Omental fat pad (tissue), 4 donors: Measurements from ENCODE around the gene SFMBT1. TPM values are rescaled to one million over a fixed set of nuclear protein-coding genes. Genes with fewer than 3 reads are reported as not detected.

Experiments
- ATAC-seq: fragments of 150-250 bp; one replicate; pipeline ENCODE4 v1.9.1; 2016; ENCODE audit warnings: mild to moderate bottlenecking, moderate library complexity; ENCODE audit not compliant: low FRiP score
- DNase-seq: peaks from one replicate; pipeline ENCODE4 v3.0.0-alpha.2; 2019; ENCODE audit warnings: low spot score
- total RNA-seq, 4 donors: library from RNA; depleted of rRNA; stranded (reverse); fragments of >200 nt; gene quantifications; one replicate each; pipeline ENCODE4 v1.1.0, GENCODE V29; 2016
- TF ChIP-seq, protein P1 (sequence below), 3 donors: fragments of 450-650 bp; IDR thresholded peaks; one replicate each; pipeline ENCODE4 v1.5.1; 2016 to 2017; ENCODE audit warnings: antibody characterized with exemption in 3 of 3, mild to moderate bottlenecking in 3 of 3, moderate library complexity in 2 of 3

Gene SFMBT1
- total RNA-seq, 4 donors from 2014 or later = 6.5 to 15.3 (median 8.7) TPM

DNA sequence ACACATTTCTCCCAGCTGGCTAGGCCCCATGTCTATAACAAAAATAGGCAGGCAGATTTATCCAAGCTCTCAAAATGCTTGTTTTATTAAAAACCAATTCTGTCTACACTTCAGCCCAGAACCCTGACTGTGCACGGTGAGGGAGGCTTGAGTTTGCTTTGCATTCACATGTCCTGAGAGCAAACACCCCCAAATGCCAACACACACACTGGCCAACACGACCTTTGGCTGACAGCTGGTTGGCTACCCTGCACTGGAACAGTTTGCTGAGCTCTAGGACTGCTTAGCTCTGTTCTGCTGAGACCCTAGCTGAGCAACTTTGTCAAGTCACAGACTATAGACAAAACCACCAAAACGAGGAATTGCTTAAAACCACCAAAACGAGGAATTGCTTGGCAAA lies 152.2 kb downstream of the SFMBT1 start:
- TF ChIP-seq, protein P1, sequence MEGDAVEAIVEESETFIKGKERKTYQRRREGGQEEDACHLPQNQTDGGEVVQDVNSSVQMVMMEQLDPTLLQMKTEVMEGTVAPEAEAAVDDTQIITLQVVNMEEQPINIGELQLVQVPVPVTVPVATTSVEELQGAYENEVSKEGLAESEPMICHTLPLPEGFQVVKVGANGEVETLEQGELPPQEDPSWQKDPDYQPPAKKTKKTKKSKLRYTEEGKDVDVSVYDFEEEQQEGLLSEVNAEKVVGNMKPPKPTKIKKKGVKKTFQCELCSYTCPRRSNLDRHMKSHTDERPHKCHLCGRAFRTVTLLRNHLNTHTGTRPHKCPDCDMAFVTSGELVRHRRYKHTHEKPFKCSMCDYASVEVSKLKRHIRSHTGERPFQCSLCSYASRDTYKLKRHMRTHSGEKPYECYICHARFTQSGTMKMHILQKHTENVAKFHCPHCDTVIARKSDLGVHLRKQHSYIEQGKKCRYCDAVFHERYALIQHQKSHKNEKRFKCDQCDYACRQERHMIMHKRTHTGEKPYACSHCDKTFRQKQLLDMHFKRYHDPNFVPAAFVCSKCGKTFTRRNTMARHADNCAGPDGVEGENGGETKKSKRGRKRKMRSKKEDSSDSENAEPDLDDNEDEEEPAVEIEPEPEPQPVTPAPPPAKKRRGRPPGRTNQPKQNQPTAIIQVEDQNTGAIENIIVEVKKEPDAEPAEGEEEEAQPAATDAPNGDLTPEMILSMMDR (IDR thresholded peaks at IDR 0.05) = no peak
- ATAC-seq = no peak
- no peak for DNase-seq

DNA sequence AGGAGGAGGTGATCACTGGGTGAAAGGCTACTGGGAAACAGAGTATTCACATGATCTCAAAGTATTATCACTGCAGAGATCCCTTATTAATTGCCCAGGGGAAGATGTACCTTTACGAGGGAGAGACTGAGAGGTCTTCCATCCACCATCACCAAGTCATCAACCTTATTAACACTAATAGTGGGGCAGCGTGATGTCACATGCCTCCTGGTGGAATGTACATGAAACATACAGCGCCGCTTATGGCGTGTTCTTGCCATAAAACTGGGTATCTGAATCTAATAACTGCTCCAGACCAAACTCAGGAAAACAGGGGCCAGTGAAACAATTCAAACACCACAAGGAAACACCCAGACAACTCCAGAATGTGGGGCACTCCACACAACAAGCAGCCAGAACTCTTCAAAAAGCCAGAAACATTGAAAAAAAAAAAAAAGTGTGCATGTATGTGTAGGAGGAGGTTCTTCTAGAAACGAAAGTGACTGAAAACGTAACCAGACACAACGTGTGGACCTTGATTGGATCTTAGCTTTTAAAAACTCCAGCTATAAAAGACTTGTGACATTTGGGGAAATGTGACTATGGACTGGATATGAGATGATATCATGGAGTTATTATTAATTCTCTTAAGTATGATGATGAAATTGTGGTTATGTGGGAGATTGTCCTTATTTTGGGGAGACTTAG lies 153.1 kb downstream of the SFMBT1 start:
- DNase-seq (no peak), ATAC-seq (no peak)
- TF ChIP-seq, protein P1 (IDR thresholded peaks at IDR 0.05) = no peak

DNA sequence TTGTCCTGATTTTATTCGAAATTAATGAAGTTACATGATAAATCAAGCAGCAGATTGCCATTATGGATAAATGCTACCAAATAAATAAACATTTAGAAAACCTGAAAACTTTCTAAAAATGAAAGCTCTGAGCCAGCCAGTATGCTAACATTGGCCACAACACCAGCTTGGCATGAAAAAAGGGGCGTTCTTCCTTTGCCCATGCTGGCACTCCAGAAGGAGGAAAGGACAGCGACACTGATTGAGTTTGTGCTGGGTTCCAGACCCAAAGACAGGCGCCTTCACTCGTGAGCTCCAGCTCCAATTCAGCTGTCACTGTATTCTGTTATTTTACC lies 153.6 kb downstream of the SFMBT1 start:
- TF ChIP-seq, protein P1 (IDR thresholded peaks at IDR 0.05) = no peak
- no peak for DNase-seq
- ATAC-seq = no peak

DNA sequence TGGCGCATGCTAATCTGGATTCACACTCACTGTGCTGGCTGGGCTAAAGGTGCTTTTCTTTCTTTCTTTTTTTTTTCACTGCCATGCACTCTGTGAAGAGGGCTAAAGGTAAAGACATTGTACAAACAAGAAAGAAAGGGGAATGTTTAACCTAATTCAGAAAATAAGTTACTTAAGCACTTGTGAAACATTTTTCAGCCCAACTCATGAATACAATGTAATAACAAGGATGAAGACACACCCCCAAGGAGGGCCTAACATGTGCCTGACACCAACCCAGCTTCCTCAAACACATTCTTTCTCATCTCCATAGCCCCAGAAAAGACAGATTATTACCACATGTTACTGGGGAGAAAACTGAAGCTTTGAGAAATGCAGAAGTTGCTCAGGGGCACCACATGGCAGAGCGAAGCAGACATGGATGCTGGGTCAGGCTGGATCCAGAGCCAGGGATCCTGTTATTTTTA lies 154.2 kb downstream of the SFMBT1 start:
- TF ChIP-seq, protein P1 (IDR thresholded peaks at IDR 0.05) = no peak
- no peak for DNase-seq
- ATAC-seq = no peak

DNA sequence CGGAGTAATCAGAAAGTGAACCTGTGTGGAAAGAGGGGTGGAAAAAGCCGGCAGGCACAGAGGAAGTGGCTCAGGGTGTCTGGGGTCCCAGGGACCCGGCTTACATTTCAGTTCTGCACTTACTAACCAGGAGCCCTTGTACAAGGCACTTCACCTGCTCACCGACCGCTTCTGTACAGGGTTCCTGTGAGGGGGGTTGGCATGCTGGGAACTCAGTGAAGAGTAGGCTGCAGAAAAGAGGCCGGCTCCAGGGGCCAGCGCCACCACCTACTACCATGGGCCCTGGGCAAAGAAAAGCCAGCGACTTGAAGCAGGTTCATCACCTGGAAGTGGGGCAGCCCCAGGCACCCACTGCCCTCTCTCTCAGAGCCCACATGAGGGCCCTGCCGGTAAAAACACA lies 154.7 kb downstream of the SFMBT1 start:
- no peak for ATAC-seq
- no peak for DNase-seq
- TF ChIP-seq, protein P1 (IDR thresholded peaks at IDR 0.05) = no peak

DNA sequence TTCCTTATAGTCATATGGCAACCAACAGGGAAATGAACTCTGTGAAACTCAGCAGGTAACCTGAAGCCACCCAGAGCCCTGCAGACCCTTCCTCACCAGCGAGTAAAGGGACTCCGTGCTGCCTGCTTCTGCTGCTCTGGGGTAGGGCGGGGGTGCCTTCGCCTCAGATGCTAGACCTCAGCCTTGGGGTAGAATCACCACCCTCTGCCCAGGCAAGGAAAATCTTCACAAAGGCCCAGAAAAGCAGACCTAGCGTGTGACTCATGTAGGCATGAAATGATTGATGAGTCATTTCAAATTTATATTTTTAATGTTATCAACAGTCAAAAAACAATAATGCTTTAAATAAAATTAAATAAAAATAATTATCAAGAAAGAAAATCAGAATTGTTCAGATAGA lies 155.1 kb downstream of the SFMBT1 start:
- TF ChIP-seq, protein P1 (IDR thresholded peaks at IDR 0.05) = no peak
- ATAC-seq = no peak
- no peak for DNase-seq

DNA sequence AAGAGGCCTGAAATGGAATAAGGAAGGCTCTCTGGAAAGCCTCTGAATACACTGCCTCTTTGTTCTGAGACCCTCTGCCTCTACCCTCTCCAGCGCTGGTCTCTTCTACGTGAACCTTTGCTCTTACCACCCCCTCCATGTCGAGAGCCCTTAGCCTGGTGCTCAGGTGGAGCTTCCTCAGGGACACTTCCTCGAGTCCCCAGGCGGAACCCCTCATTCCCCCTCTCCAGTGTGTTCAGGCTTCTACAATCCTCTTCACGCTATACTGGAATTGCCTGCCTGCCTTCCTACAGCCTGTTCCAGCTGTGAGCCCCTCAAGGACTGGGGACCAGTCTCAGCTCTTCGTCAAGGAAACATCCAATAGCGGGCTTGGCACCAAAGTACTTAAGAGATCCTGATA lies 156.0 kb downstream of the SFMBT1 start:
- no peak for ATAC-seq
- DNase-seq = no peak
- TF ChIP-seq, protein P1 (IDR thresholded peaks at IDR 0.05) = no peak
